ENCODE results near the gene CARHSP1. TPM values are rescaled to one million over a fixed set of nuclear protein-coding genes. Genes with fewer than 3 reads are reported as not detected.
"Not testable (repeated sequence)": the region's sequence is repeated elsewhere in the genome, so short reads cannot be mapped to it uniquely, and the experiment has no call there.

CARHSP1 gene
- total RNA-seq, 1 donor from 2014 or later: 222 TPM

GRCh38 chr16:8855051-8855786 lies 13.6 kb downstream of the CARHSP1 start:
- DNase-seq (ENCODE audit: low read depth in 2 of 2): no peak

GRCh38 chr16:8854298-8854948 lies 14.4 kb downstream of the CARHSP1 start:
- DNase-seq (ENCODE audit: low read depth in 2 of 2): no peak

- DNase-seq (ENCODE audit: low read depth in 2 of 2): no peak
Observed at GRCh38 chr16:8853611-8854010, 15.2 kb downstream of the CARHSP1 start.

- no peak for DNase-seq (ENCODE audit: low read depth in 2 of 2)
Observed at GRCh38 chr16:8853150-8853549, 15.7 kb downstream of the CARHSP1 start.

GRCh38 chr16:8852534-8852933 lies 16.3 kb downstream of the CARHSP1 start:
- no peak for DNase-seq (ENCODE audit: low read depth in 2 of 2)

- no peak for DNase-seq (ENCODE audit: low read depth in 2 of 2)
Observed at GRCh38 chr16:8851761-8852403, 16.9 kb downstream of the CARHSP1 start.

- DNase-seq (ENCODE audit: low read depth in 2 of 2): peak; percentile 87 to 95
Observed at GRCh38 chr16:8850279-8850885, 18.4 kb downstream of the CARHSP1 start.

GRCh38 chr16:8849411-8850011 lies 19.3 kb downstream of the CARHSP1 start:
- peak; percentile 4 to 65 for DNase-seq (ENCODE audit: low read depth in 2 of 2)

GRCh38 chr16:8848939-8849391 lies 19.8 kb downstream of the CARHSP1 start:
- DNase-seq (ENCODE audit: low read depth in 2 of 2): peak; percentile 47 to 52

- DNase-seq (ENCODE audit: low read depth in 2 of 2): no peak
Observed at GRCh38 chr16:8848231-8848938, 20.4 kb downstream of the CARHSP1 start.

DNA sequence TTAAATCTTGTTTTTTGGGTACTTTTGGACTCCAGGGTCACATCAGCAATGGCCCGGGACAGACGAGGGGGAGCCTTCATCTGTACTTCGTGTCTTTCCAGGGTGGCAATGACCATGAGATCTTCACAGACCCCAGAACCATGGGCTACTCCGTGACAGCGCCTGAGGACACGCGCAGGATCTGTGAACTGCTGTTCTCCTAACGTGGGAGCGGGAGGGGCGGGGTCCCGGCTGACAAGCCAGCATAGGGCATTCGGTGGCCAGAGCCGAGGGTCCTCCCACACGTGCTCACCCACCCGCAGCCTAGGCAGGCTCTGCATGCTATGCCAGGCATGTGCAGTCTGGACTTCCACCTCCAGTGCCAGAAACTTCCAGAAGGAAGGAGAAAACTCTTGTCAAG lies 21.2 kb downstream of the CARHSP1 start:
- no peak for DNase-seq (ENCODE audit: low read depth in 2 of 2)

GRCh38 chr16:8847145-8847544 lies 21.7 kb downstream of the CARHSP1 start:
- DNase-seq (ENCODE audit: low read depth in 2 of 2): no peak

DNA sequence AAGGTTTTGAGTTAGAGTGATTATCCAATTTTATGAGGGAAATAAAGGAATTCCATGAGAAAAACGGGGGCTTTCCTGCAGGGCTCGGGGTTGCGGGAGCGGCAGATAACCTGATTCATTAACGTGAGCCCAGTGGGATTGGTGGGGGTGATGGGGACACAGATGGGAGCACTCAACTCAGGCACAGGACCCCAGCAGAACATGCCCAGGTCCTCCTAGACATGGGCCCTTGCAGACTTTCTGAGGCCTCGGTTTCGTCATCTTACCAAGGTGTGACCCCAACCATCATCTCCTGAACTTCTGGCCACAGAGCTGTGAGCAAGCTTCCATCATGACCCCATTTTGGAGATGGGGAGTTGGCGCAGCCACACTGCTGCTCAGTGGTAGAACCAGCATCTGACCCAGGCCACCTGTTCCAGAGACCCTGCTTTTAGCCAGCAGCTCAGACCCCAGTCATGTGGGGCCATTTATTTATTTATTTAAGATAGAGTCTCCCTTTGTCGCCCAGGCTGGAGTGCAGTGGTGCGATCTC lies 22.3 kb downstream of the CARHSP1 start:
- no peak for DNase-seq (ENCODE audit: low read depth in 2 of 2)

DNA sequence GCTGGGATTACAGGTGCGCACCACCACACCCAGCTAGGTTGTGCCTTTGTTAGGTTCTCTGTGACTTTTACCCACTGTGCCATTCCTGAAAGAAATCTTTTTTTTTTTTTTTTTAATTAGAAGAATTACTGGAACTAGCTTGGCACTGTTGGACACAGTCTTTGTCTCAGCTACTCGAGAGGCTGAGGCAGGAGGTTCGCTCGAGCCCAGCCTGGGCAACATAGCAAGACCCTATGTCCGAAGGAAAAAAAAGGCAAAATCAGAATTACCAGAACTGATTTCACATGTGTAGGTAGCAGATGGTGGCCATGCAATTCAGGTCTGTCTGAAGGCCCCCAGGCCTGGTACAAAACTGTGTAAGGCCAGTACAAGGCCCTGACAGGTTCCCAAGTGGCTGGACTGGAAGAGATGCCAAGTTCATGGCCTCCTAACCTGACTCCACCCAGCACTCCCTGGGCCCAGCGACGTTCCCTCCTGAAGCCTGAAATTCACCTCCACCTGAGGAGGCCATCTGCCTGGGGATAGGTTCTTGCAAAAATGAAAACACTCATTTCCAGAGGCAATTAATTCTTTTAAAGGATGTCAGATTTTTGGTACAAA lies 23.0 kb downstream of the CARHSP1 start:
- DNase-seq (ENCODE audit: low read depth in 2 of 2): no peak

- DNase-seq (ENCODE audit: low read depth in 2 of 2): not testable (repeated sequence)
Observed at GRCh38 chr16:8843296-8843695, 25.5 kb downstream of the CARHSP1 start.

- DNase-seq (ENCODE audit: low read depth in 2 of 2): not testable (repeated sequence)
Observed at GRCh38 chr16:8842016-8842415, 26.8 kb downstream of the CARHSP1 start.

DNA sequence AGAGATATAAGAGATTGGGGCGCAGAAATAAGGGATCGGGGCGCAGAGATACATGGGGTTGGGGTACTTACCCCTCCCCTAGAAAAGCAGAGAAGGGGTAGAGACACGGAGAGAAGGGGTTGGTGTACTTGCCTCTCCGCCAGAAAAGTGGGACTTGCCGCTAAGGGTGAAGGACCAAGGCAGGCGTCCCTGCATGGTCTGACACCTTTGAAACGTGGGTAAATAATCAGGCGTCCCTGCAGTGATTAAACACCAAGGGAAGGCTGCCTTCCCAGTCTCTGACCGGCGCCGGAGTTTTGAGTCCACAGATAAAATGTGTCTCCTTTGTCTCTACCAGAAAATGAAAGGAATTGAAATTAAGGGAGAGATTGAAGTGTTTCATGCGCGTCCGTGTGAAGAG lies 31.2 kb downstream of the CARHSP1 start:
- not testable (repeated sequence) for DNase-seq (ENCODE audit: low read depth in 2 of 2)

DNA sequence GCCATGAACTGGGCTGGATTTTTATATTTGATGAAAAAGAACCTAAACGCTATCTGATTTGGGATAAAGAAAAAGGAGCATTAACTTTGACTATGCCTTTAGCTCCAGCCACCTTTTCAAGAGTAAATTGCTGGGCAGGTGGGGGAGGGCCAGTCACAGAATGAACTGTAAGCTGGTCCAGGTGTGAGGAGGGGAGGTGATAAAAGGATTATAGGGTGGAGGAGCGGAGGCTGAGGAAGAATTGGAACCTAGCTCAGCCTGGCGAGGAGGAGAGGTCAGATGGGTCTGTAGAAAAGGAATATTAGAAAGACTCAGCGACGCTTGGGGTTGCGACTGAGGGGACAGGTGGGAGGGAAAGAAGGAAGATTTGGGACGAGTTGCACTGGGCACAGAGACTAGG lies 32.0 kb downstream of the CARHSP1 start:
- DNase-seq (ENCODE audit: low read depth in 2 of 2): not testable (repeated sequence)

DNA sequence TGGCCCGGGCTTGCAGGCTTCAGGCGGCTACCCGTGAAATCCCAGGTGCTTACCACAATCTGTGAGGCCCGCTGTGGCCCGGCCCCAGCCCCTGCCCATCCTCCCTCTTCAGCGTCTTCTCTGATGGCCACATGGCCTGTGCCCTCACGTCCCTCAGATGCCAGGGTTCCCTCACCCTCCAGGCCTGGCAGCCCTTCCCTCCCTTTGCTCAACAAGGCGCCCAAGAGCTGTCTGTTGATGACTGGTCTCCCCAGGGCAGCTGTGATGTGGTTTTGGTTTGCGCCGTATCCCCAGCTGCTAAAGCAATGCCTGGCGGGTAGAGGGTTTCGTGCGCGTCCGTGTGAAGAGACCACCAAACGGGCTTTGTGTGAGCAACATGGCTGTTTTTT lies 36.1 kb downstream of the CARHSP1 start:
- no peak for DNase-seq (ENCODE audit: low read depth in 2 of 2)

All from lung microvascular endothelial cell (primary cell).